HG03060 (cell line): ENCODE results near the gene RAMACL.
"Not testable (repeated sequence)": the region's sequence is repeated elsewhere in the genome, so short reads cannot be mapped to it uniquely, and the experiment has no call there.

ENCODE experiments used
- ATAC-seq: cut with Tn5 transposase; IDR thresholded peaks from one replicate; pipeline ENCODE4 v1.9.1; 2021; ENCODE audit warnings: low read depth, moderate number of reproducible peaks; ENCODE audit not compliant: unreplicated experiment

The RAMACL gene

DNA sequence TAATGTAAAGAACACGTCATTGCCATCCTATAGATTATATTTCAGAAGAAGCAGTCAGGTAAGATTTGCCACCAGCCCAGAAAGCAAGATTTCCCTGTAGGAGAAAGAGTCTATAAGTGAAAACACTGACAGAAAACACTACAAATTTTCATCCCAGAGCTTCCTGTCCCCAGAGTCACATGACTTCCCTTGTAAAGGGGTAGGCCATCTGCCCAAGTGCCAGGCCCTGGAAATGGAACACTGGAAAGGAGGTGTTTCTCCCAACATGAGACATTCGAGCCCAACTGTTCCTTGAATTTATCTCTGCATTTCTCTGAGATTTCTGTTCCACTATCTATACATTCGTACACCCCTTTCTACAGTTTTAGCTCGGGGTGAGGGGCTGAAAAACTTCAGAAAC, 46.9 kb downstream of the RAMACL start:
- no peak for ATAC-seq

DNA sequence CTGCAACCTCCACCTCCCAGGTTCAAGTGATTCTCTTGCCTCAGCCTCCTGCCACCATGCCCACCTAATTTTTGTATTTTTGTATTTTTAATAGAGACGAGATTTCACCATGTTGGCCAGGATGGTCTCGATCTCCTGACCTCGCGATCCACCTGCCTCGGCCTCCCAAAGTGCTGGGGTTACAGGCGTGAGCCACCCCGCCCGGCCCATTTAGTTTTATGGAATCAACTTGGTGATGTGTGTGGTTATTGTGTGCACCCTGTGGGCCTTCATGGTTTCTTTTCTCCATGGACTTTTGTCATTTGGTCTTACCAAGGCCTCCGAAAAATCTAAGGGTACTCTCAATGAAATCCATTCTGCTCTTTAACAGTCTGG, 47.5 kb downstream of the RAMACL start:
- ATAC-seq: not testable (repeated sequence)

DNA sequence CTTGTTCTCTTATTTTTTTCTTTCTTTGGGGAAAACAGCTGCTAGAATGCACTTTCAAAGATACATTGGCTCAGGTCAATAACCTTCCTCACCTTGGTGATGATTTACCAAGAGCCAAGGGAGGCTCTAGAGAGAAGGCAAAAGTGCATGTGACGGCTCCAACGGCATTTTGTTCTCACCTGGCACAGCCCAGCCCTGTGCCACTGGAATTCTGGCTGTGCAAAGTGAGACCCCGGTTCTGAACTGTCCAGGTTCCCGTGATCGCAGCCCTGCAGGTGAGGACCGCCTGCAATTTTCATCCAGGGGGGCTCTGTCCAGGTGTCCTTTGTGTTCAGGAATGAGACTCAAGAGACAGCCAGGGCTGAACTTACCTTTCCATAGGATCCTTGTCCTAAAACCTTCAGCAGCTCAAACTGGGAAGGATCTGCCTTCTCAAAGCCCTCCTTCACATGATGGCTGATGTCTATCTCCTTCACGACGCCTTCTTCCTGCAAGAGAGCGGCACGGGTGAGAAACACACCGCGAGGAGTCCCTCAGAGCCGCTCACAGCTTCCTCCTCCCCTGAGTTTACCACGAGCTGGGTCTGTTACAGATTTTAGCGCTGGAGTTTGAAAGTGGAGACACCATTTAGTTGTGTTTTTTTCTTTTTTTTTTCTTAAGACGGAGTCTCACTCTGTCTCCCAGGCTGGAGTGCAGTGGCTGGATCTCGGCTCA, 48.0 kb downstream of the RAMACL start:
- no peak for ATAC-seq

DNA sequence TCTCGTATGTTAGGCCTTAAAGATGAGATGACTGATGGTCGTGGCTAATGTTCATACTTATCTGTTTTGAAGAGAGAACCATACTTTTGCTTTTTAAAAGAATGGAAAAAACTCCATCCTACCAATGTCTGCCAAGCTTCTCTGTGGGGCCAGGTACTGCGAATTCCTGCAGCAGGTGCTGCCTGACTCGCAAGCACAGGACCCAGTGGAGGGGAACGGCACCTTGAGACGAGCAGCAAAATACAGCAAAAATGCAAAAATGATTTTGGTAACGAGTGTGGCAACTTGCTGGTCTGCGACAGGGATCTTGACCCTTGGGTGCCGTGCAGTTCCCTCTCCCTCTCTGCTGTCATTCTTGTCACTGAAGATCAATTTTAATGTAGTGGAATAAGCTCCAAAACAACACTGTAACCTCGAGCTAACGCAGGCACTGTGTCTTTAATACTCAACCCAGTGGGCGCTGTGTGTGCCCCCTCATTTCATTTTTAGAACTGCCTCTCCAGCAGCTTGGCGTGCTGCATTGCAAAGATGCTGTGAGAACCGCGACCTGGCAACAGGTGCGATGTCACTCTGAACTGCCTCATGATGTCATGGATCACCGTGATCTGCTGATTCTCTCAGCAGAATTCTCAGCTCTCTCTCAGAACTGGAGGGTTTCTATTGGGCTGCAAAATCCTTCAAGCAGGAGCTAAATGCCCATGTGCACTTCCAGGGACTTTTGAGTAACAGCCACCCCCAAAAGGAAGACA, 51.6 kb downstream of the RAMACL start:
- ATAC-seq: no peak

DNA sequence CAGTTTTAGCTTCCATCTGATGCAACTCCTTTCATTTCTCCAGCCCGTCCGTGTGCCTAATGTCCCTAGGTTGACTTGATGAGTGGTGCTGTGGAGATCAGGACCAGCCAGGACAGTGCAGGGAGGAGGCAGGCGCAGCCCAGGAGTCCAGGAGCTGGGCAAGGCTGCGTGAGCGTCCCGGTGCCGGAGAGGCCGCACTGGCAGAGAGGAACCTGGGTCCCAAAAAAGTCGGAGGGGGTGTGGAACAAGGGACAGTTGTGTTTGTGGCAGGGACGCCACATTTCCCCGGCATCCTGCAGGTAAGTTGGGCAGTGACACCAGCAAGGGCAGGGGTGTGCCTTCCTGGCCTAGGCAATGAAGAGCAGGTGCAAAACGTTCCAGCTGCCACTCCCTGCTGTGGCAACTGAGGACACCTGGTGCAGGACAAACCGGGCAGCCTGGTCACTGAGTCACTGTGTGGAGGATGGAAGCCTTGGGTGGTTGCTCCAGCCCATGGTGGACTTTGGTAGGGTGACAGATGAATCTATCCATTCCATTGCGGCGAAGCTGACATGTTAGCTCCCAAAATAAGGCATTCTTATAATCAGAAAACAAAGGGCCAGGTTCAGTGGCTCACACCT, 53.2 kb downstream of the RAMACL start:
- ATAC-seq: no peak
